HG02571 (cell line): Measurements from ENCODE around the gene C11orf58.

ENCODE experiments used
- ATAC-seq: cut with Tn5 transposase; IDR thresholded peaks from one replicate; pipeline ENCODE4 v1.9.1; 2021; ENCODE audit warnings: mild to moderate bottlenecking, moderate library complexity; ENCODE audit not compliant: unreplicated experiment

Gene C11orf58

DNA sequence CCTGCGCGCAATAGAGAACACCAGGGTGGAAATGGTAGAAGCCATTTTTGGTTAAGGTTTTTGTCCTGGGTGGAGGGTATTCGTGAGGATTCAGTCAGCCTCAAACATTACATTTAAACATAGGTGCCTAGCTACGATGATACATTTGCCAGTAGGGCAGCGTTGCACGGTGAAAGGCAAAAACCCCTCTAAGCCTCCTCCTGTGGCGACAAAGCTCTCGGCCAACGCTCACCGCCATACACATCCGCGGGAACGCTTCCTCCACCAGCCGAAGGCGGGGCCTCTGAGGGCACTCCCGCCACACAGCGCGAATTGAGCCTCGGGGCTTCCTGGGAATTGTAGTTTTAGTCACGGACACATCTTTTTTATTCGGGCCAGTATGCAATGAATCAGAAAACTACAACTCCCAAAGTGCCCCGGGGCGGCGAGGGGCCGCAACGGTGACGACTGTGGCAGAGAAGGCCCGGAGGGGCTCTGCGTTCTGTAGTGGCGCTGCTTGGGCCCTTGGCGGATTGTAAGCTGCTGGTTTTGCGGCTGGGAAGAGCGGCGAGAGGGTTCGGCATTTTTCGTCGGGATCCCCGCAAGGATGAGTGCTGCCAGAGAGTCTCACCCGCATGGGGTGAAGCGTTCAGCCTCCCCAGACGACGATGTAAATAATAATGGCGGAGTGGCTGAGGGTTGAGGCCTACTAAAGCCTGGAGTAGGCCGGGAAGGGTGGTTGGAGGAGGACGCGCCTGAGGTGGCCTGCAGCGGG, at the start of gene C11orf58:
C11orf58 (plus strand) TSS at position 455 of the 754 bp plus-strand sequence; CDS start at position 587, 132 bp downstream.
- peak; percentile 98 for ATAC-seq

DNA sequence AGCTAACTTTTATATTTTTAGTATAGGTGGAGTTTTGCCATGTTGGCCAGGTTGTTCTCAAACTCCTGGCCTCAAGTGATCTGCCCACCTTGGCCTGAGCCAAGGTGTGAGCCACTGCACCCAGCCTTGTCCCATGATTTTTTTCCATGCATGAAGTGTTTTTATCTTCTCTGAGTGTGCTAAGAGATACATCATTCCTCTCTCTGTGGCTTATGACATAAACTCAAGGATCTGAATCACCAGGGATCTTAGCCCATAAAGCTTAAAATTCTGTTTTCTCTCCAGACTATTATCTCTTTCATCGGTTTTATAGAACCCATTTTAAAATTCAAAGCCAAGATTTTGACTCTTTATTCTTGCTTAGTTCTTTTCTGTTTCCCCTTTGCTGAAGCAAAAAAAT, 48.4 kb upstream of the C11orf58 start:
- no peak for ATAC-seq

DNA sequence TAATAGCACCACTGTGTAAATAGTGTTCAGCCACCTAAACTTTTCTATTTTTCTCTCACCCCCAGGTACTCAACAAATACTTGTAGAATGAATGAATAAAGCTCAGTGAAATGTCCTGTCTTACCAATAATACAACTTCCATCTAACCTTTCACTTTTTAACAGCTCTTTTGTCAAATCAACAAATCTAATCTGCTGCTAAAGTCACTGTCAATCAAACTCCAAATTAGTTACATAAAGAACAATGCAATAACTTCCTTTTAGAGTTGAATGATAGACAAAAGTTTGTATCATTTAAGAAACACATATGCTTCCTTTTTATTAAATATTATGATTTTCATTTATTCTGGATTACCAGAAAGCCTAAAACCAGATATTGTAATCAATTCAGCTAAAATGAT, 34.7 kb upstream of the C11orf58 start:
- no peak for ATAC-seq

DNA sequence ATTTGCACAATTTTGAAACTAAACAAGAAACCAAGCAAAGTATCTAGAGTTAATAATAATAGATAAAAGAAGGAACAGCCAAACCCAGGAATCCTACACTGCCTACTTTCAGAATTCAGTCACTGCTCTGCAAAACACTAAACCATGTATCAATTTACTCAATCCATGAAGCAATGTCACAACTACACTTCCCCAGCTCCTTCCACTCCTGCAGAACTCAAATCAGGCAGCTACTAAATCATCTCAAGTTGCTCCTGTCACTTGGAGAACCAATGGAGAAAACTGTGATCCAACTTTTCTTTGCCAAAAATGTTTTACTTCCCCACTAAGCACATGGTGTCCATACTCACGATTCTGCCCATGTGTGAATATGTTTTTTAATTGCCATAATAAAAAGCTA, 24.9 kb upstream of the C11orf58 start:
- ATAC-seq, result no peak

DNA sequence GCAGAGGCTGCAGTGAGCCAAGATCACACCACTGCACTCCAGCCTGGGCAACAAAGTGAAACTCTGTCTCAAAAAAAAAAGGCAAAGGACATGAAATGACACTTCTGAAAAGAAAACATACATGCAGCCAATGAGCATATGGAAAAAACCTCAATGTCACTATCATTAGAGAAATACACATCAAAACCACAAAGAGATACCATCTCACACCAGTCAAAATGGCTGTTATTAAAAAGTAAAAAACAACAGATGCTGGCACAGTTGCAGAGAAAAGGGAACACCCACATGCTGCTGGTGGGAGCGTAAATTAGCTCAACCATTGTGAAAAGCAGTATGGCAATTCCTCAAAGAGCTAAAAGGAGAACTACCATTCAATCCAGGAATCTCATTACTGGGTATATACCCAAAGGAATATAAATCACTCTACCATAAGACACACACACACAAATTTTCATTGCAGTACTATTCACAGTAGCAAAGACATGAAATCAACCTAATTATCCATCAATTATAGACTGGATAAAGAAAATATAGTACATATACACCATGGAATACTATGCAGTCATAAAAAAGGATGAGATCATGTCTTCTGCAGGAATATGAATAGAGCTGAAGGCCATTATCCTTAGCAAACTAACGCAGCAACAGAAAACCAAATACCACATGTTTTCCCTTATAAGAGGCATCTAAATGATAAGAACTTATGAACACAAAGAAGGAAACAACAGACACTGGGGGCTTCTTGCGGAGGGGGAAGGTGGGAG, 15.7 kb upstream of the C11orf58 start:
- ATAC-seq, result no peak

DNA sequence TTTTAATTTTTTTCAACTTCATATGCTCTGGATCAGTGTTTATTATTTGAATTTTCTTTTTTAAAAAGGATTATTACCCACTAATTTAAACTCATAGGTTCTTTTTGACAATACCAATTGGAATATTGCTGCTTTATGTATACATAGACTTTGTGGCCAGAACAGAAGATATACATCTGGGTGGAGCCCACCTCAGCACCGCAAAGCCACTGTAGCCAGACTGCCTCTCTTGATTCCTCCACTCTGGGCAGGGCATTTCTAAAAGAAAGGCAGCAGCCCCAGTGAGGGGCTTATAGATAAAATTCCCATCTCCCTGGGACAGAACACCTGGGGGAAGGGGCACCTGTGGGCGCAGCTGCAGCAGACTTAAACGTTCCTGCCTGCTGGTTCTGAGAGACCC, 10.6 kb upstream of the C11orf58 start:
- ATAC-seq, result no peak

DNA sequence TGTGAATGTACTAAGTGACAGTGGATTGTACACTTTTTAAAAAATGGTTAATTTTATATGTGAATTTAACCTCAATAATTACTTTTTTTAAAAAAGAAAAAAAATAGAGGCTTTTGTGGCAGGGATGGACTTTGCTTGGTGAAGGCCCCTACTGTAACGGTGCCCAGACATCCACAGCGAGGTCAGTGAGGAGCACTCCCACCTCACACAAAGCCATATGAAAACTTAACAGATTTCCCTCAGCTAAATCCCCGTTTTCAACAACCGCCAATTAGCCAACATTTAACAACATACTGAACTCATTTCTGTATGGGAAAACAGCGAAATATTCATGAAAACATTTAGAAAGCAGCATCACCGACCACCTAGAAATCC, 642 bp upstream of the C11orf58 start:
- ATAC-seq, result peak; percentile 4

DNA sequence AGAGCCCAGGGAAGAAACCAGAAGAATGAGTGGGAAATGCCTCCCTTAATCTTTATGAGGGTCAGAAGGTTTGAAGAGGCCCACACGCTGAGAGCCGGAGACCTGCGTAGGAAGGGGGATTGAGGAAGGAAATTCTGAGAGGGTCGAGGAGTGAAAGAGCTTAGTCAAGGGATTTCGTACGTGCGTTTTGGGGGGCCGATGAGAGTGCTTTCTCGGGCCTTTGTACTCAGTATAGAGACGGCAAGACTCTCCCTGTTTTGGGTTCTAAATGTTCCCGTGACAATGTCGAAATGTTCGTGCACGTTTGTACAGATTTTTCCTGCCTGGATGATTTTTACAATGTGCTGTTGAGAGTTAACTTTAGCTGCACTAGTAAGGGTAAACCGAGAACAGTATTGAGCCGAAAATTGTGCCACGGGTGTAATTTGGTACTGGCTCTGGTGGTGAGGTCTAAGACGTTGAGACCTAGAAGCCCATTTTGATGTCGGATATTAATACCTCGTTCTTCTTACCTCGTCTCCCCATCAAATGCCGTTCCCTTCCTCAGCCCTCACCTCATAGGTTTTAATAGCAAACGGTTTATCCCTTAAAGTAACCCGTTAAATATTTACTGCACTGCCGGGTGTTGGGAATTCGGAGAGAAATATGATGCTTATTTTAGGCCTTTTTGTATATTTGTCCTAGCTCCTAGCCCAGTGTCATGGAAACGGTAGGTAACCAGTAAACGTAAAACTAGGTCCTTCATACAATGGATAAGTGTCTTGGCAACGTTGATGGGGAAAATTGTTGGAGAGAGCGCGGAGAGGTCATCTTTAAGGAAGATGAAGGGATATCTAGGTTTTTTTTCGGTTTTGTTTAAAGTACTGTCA, 734 bp downstream of the C11orf58 start:
- ATAC-seq, result peak; percentile 2

DNA sequence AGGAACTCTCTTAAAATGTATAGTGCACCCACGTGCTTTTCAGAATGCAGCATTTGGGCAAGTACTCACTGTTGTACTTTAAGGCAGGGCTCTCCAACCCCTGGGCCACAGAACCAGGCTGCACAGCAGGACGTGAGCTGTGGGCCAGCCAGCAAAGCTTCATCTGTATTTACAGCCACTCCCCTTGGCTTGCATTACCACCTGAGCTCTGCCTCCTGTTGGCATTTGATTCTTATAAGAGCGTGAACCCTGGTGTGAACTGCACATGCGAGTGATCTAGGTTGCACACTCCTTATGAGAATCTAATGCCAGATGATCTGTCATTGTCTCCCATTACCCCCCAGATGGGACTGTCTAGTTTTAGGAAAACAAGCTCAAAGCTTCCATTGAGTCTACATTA, 3.0 kb downstream of the C11orf58 start:
- no peak for ATAC-seq

DNA sequence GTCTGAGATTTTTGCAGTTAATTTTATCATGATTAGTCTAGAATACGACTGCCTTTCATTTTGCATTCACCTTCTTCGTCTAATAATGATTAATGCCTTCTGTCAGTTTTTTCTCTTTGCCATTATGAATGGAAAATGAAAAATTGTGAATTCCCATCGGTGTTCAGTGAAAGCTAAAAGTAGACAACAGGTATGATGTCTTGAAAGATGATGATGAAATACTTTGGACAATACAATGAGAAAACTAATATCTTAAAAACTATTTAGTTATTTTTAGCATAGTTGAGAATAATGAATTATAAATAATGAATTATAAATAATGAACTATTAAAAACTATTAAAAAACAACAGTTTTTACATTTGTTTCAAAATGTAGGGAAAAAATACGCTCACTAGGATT, 5.0 kb downstream of the C11orf58 start:
- ATAC-seq, result no peak

DNA sequence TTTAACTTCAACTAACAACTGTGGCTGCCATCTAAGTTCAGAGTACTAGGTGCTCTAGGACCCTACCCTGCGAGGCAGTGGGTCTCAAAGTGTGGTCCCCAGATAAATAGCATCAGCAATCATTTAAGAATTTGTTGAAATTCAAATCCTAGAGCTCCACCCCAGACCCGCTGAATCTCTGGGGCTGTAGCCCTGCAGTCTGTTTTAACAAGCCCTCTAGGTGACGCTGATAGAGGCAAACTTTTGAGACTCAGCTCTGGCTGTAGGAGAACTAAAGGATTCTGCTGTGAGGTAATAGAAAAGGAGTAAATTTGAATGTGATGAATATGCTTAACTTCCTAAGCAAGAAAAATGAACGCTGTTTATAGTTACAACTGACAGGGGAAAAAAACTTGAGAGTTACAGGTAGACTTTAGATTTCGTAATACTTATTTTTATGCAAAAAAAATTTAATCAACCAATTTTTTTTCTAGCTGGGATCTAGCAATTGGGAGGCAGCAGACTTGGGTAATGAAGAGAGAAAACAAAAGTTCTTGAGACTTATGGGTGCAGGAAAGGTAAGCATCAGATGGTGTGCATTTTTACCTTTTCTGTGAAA, 5.8 kb downstream of the C11orf58 start:
- ATAC-seq, result no peak

DNA sequence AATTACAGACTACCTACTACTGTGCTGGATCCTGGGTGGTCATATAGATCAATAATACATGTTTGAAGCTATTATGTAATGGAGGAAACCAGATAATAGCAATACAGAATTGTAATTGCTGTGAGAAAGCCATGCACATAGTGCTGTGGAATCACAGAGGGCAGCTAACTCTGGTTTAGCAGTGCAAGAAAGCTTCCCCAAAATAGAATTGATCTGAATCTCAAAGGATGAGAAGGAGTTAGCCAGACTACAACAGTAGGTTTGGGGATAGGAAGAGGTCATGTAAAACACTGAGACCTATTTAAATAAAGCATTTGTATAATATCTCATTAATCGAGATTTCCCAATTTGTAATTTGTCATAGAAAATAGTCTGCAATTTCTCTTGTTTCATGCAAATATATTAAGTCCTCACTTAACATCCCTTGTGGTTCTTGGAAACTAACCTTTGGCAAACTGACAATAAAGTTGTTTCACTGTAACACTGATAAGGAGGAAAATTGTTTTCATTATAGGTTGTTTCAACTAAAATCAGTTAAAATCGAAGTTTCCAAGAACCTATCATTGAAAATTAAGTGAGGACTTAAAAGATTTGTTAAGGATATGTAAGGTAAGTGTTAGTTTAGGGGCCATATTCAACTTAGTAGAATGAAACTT, 7.6 kb downstream of the C11orf58 start:
- no peak for ATAC-seq

DNA sequence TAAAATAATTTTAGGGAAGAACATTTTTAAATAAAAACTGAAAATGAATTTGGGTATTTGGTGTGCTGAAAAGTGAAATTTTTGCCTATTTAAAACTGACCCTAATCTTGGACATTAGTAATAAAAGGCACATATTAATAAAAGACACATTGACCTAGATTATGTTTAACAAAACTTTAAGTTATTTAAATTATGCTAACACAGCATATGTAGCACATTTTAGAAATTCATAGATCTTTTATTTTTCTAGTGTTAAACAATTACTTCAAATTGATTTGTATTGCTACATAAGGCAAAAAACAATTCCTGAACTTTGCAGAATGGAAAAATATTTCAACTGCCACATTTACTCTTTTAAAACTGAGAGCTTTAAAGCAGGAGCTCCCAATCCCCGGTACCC, 10.6 kb downstream of the C11orf58 start:
- no peak for ATAC-seq

DNA sequence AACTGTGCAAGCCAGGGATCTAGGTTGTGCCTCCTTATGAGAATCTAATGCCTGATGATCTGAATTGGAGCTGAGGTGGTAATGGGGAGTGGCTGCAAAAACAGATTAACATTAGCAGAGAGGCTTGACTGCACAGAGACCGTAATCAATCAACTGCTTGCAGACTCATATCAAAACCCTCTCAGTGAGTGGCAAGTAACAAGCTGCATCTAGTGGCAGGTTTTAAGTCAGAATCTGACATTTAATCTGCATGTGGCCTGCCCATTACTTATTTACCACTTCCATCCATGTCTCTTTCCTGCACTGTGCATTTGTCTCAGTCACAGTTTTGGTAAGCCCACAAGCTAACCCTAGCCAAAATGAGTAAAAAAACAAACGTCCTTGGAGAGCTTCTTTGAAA, 11.2 kb downstream of the C11orf58 start:
- ATAC-seq, result no peak

DNA sequence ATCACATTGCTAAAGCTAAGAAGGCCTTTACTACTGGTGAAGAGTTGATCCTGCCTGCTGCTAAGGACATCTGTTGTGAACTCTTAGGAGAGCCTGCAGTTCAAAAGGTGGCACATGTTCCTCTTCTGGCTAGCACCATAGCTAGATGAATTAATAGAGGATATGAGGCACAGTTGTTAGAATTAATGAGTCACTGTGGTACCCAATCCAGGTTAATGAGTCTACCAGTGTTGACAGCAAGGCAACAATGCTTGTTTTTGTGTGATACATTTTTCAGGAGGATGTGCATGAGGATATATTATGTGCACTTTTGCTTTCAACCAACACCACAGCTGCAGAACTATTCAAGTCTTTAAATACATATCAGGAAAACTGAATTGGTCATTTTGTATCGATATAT, 12.0 kb downstream of the C11orf58 start:
- no peak for ATAC-seq

DNA sequence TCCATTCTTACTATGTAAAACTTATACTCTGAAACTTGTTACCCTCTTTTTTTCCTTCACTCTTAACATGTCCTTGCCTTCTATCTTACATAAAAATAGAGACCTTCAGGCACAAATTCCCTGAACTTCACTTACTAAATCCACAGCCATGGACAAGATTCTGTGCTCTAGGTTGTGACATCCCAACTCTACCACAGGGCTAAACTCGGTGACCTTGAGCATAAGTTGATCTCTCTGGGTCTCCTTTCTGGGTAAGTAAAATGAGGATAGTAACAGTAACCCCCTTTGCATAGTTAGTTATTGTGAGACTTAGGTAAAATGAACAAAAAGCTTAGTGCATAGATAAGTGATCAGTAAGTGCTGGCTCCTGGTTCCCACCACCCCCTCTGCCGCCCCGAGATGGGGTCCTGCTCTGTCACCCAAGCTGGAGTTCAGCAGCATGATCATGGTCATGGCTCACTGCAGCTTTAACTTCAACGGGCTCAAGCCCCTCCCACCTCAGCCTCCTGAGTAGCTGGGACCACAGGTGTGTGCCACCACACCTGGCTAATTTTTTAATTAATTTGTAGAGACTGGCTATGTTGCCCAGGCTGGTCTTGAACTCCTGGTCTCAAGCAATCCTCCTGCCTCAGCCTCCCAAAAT, 20.1 kb downstream of the C11orf58 start:
- ATAC-seq, result no peak

DNA sequence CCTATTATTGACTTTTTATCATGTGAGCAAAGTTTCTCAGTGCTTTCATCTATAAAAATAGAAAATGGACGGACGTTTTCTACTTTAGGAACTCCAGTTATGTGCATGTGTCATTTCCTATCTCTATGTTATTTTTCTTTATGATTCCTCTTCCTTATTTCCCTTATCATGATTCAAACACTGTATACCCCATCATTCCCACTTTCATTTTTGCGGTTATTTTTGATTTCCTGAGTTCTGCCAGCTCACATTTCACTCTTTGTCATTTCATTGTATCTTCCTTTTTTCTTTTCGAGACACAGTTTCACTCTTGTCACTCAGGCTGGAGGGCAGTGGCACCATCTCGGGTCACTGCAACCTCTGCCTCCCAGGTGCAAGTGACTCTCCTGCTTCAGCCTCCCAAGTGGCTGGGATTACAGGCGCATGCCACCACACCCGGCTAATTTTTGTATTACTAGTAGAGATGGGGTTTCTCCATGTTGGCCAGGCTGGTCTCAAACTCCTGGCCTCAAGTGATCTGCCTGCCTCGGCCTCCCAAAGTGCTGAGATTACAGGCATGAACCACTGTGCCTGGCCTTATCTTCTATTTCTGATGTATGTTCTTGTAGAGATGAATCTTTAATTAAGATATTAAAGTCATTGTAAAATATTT, 21.5 kb downstream of the C11orf58 start:
- ATAC-seq, result no peak

DNA sequence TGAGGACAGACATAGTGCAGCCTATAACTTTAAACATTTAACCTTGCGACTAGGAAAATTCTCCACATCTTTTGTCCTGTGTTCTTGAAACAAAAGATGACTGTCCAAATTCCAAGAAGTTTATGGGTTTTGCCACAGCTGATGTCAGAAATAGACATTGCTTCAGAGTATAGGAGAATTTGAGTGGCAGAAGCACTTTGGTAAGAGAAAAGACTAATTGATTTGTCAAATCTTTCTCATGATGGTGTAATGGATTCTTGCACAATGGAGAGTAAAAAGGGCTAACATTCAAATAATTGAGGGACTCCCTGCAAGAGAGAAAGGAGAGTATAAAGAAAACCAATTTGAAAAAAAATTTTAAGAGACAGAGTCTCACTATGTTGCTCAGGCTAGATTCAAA, 25.3 kb downstream of the C11orf58 start:
- ATAC-seq, result no peak

DNA sequence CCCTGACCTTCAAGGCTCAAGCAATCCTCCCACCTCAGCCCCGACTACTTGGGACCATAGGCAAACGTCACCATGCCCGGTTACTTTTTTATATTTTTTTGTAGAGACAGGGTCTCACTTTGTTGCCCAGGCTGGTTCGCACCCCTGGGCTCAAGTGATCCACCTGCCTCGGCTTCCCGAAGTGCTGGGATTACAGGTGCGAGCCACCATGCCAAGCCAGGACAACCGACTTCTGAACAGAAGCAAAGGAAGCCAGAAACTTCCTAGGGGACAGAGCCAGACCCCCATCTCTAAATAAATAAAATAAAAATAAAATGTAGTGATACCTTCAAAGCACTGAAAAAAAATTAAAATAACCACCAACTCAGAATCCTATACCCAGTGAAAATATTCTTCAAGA, 26.4 kb downstream of the C11orf58 start:
- ATAC-seq, result no peak

DNA sequence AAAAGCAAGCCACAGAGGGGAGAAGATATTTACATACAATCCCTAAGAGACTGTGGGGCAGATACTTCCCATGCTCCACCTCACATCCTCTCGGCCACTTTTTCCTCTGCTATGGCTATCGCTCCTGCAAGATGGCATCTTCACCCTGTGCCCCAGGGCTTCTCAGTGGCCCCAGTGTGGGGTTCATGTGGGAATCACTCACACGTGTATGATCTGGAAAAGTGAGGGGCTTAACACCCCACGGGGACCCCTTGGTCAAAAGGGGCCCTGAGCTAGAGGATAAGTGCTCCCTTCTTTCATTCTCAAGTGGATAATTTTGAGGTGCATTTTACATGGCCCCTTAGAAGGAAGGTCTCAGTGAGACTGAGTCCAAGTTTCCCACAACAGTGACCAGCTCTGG, 28.7 kb downstream of the C11orf58 start:
- ATAC-seq, result no peak
